Endothelial cell of umbilical vein (primary cell): ENCODE data around the gene TEX19. TPM values are rescaled to one million over a fixed set of nuclear protein-coding genes. Genes with fewer than 3 reads are reported as not detected.

ENCODE experiments used
- BruUV-seq: library from RNA; stranded (reverse); fragments of 400-500 nt; replicated peaks from 2 replicates; lab custom pipeline; 2021; lab: Mats Ljungman, UMichigan
- CTCF ChIA-PET: fragments of 300-600, 350-600 bp; sonication (Branson Sonifier 250); formaldehyde crosslinking; loops from one replicate; lab custom pipeline; 2021; ENCODE audit warnings: antibody characterized with exemption, inconsistent platforms; lab: Charles Lee
- POLR2A ChIA-PET: fragments of 300-600, 350-600 bp; sonication (Branson Sonifier 250); formaldehyde crosslinking; loops from one replicate; lab custom pipeline; 2021; ENCODE audit warnings: antibody characterized with exemption, inconsistent platforms; lab: Charles Lee
- DNase-seq: peaks from one replicate; pipeline ENCODE4 v3.0.0-alpha.2; 2011; ENCODE audit warnings: low read depth, low spot score
- FAIRE-seq: peaks from 2 replicates; lab custom pipeline; 2011; peaks lifted over from hg19 to GRCh38; lab: Jason Lieb, UNC
- H2AFZ ChIP-seq: 2 replicates; pipeline ENCODE4 v1.6.0; 2012; ENCODE audit warnings: low read depth, low read length, control low read depth, inconsistent platforms
- H3K27ac ChIP-seq: 2 replicates; pipeline ENCODE4 v1.5.1; 2011; ENCODE audit warnings: low read depth, mild to moderate bottlenecking, control low read depth, low read length, moderate library complexity; ENCODE audit not compliant: insufficient read depth
- H3K27me3 ChIP-seq, 2 experiments: 2 replicates each; pipeline versions ENCODE4 v1.6.0 to v1.6.1; 2011; ENCODE audit warnings: low read length in 2 of 2, mixed read lengths in 1 of 2; ENCODE audit not compliant: control insufficient read depth in 2 of 2, insufficient read depth in 2 of 2
- H3K36me3 ChIP-seq, 2 experiments: 2 replicates in 1 of 2; 3 replicates in 1 of 2; pipeline ENCODE4 v1.5.1; 2011; ENCODE audit warnings: low read length in 2 of 2, mild to moderate bottlenecking in 1 of 2, moderate library complexity in 1 of 2; ENCODE audit not compliant: control insufficient read depth in 2 of 2, insufficient read depth in 2 of 2; ENCODE audit errors: extremely low read depth in 1 of 2
- H3K4me1 ChIP-seq: 3 replicates; pipeline ENCODE4 v1.5.1; 2011; ENCODE audit warnings: mild to moderate bottlenecking, low read length; ENCODE audit not compliant: control insufficient read depth, insufficient read depth; ENCODE audit errors: extremely low read depth
- H3K4me2 ChIP-seq: 2 replicates; pipeline ENCODE4 v1.6.1; 2011; ENCODE audit warnings: low read length, control low read depth, mixed read lengths; ENCODE audit not compliant: insufficient read depth
- H3K4me3 ChIP-seq, 3 experiments: fragments of 200-600 bp in 1 of 3; sonication (generic), shearing (Covaris generic) in 1 of 3; replicated peaks in 1 of 3; 2 replicates each; pipeline ENCODE4 v1.5.1; 2011 to 2016; ENCODE audit warnings: control low read depth in 3 of 3, low read length in 3 of 3, mild to moderate bottlenecking in 2 of 3, inconsistent platforms in 1 of 3, low read depth in 1 of 3, moderate library complexity in 1 of 3; ENCODE audit not compliant: insufficient read depth in 1 of 3
- H3K79me2 ChIP-seq: 2 replicates; pipeline ENCODE4 v1.6.0; 2012; ENCODE audit warnings: low read length, inconsistent platforms; ENCODE audit not compliant: control insufficient read depth, insufficient read depth
- H3K9ac ChIP-seq: replicated peaks from 2 replicates; pipeline ENCODE3; 2011; ENCODE audit warnings: low read length, control low read depth; ENCODE audit not compliant: insufficient read depth; ENCODE audit errors: extremely low read depth
- H3K9me1 ChIP-seq: replicated peaks from 3 replicates; pipeline ENCODE4 v1.6.0; 2011; ENCODE audit warnings: mild to moderate bottlenecking, low read length; ENCODE audit not compliant: control insufficient read depth, insufficient read depth; ENCODE audit errors: extremely low read depth
- H3K9me3 ChIP-seq: replicated peaks from 2 replicates; pipeline ENCODE4 v1.5.1; 2012; ENCODE audit warnings: low read length, inconsistent platforms; ENCODE audit not compliant: control insufficient read depth, insufficient read depth
- H4K20me1 ChIP-seq: replicated peaks from 2 replicates; pipeline ENCODE3; 2011; ENCODE audit warnings: mild to moderate bottlenecking, low read length; ENCODE audit not compliant: control insufficient read depth, insufficient read depth; ENCODE audit errors: extremely low read depth
- EZH2 ChIP-seq: IDR thresholded peaks from 2 replicates; pipeline ENCODE4 v1.6.1; 2012; ENCODE audit warnings: borderline replicate concordance, low read depth, mild to moderate bottlenecking, moderate library complexity, low read length, inconsistent platforms; ENCODE audit not compliant: severe bottlenecking
- FOS ChIP-seq: IDR thresholded peaks from 2 replicates; pipeline ENCODE4 v1.6.1; 2011; ENCODE audit warnings: mild to moderate bottlenecking, low read length, moderate library complexity, borderline replicate concordance; ENCODE audit not compliant: insufficient read depth
- GATA2 ChIP-seq: IDR thresholded peaks from 2 replicates; pipeline ENCODE4 v1.7.0; 2011; ENCODE audit warnings: low read depth, mild to moderate bottlenecking, moderate library complexity, mixed read lengths, low read length; ENCODE audit not compliant: insufficient read length, insufficient read depth
- JUN ChIP-seq: IDR thresholded peaks from 2 replicates; pipeline ENCODE4 v1.6.1; 2011; ENCODE audit warnings: borderline replicate concordance, low read depth; ENCODE audit not compliant: insufficient read length, insufficient read depth
- MYC ChIP-seq: IDR thresholded peaks from one replicate; pipeline ENCODE4 v1.6.1; 2011; ENCODE audit warnings: mild to moderate bottlenecking, low read depth, low read length
- POLR2A ChIP-seq: IDR thresholded peaks from 2 replicates; pipeline ENCODE4 v1.6.1; 2012; ENCODE audit warnings: low read depth, mild to moderate bottlenecking, control low read depth, low read length
- POLR2AphosphoS5 ChIP-seq: IDR thresholded peaks from 2 replicates; pipeline ENCODE4 v1.6.1; 2012; ENCODE audit warnings: low read depth, mild to moderate bottlenecking, control low read depth, low read length, moderate library complexity; ENCODE audit not compliant: insufficient read depth
- dilution Hi-C: fragments of 300-500 bp; cut with MboI; formaldehyde crosslinking; loops from one replicate; pipeline ENCODE4 v1.15.0; 2019; ENCODE audit warnings: low sequenced_read_pairs; ENCODE audit not compliant: extremely low pct_ligation_motif_present
- intact Hi-C: fragments of 100-400 bp; cut with micrococcal nuclease; formaldehyde crosslinking; loops from one replicate; pipeline ENCODE4 v1.10.0; 2022
- polyA plus RNA-seq, 4 experiments: library from polyadenylated mRNA; depleted of rRNA in 3 of 4; stranded (reverse) in 3 of 4; unstranded in 1 of 4; fragments of >200 nt; gene quantifications; 2 replicates each; pipeline versions ENCODE4 v1.2.1 to v1.2.3, GENCODE V29; 2011 to 2012; ENCODE audit warnings: missing spikeins in 1 of 4
- total RNA-seq: library from RNA; stranded (reverse); gene quantifications from 2 replicates; pipeline ENCODE4 v1.2.3, GENCODE V29; 2021
- TF ChIP-seq, protein P1 (sequence below): IDR thresholded peaks from 2 replicates; pipeline ENCODE4 v1.6.1; 2011; ENCODE audit not compliant: insufficient read depth, insufficient read length

TEX19 gene
- total and polyA plus RNA-seq, 2 donors (not counting 3 experiments of a cell fraction or from before 2014, with no cell fraction given): 0.06 TPM; not detected in 1

DNA sequence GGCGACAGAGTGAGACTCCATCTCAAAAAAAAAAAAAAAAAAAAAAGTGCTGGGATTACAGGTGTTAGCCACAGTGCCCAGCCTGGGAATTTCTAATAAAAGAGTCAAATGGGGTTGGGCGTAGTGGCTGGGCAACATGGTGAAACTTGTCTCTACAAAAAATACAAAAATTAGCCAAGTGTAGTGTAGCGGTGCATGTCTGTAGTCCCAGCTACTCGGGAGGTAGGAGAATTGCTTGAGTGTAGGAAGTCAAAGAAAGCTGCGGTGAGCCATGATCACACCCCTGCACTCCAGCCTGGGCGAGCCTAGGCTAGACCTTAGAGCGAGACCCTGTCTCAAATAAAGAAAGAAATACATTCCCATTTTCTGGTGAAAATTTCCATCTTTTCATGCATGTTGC, 10.2 kb downstream of the TEX19 start:
- no peak overlapping the region for H3K4me2 ChIP-seq
- no TSS peak for BruUV-seq
- H4K20me1 ChIP-seq: no peaks in the 10 kb centered on the region
- no peak for FAIRE-seq
- no peaks in the 10 kb centered on the region for H3K36me3 ChIP-seq
- H3K9me3 ChIP-seq: no peaks in the 10 kb centered on the region
- no peak overlapping the region for H3K4me3 ChIP-seq
- no peak for DNase-seq
- H3K27ac ChIP-seq: no peak overlapping the region
- ChIA-PET CTCF (interaction anchor here (1.6 kb wide), 1 partner anchor 185 kb away, joined by 4 read pairs; no protein-coding TSS in a partner anchor), POLR2A (no interaction called here)
- H3K79me2 ChIP-seq: no peaks in the 10 kb centered on the region
- H3K9me1 ChIP-seq: no peaks in the 10 kb centered on the region
- dilution Hi-C loops: no loop called here
- no peak for TF ChIP-seq POLR2AphosphoS5
- TF ChIP-seq GATA2: no peak
- TF ChIP-seq FOS: no peak
- no peak for TF ChIP-seq JUN
- TF ChIP-seq EZH2: no peak
- TF ChIP-seq, protein P1, sequence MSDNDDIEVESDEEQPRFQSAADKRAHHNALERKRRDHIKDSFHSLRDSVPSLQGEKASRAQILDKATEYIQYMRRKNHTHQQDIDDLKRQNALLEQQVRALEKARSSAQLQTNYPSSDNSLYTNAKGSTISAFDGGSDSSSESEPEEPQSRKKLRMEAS: no peak
- no peak for TF ChIP-seq MYC
- TF ChIP-seq POLR2A: no peak
- peaks cover 29% of the 10 kb centered on the region in 2 experiments for H3K27me3 ChIP-seq
- no peaks in the 10 kb centered on the region for H3K4me1 ChIP-seq
- no peak overlapping the region for H2AFZ ChIP-seq
- no peak overlapping the region for H3K9ac ChIP-seq
- intact Hi-C loops: no loop called here
